GM19238 (cell line): Measurements from ENCODE around the gene CDC14A.

Source experiments
- DNase-seq: peaks from one replicate; pipeline ENCODE4 v3.0.0; 2011; ENCODE audit warnings: low spot score; ENCODE audit not compliant: insufficient read length

CDC14A gene

GRCh38 chr1:100443811-100444571 lies 91.7 kb downstream of the CDC14A start:
- DNase-seq: no peak

DNA sequence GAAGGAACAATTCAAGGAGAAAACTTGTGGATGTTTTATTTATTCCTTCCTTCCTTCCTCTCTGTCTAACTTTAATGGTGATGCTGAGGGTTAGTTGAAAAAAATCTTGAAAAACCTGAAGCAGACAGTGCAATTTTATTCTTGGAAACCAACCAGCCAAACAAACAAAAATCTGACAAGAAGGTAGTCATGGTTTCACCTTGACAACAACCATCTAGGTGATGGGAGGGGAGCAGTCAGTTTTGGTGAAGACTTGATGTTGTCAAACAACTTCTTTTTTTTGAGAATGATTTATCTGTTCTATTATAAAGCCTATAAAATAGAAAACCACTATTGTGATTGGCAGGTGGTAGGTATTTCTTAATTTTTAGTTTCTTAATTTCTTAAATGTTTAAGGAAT lies 93.3 kb downstream of the CDC14A start:
- DNase-seq: no peak

- no peak for DNase-seq
These were observed 96.1 kb downstream of the CDC14A start for GRCh38 chr1:100448366-100448765.

DNA sequence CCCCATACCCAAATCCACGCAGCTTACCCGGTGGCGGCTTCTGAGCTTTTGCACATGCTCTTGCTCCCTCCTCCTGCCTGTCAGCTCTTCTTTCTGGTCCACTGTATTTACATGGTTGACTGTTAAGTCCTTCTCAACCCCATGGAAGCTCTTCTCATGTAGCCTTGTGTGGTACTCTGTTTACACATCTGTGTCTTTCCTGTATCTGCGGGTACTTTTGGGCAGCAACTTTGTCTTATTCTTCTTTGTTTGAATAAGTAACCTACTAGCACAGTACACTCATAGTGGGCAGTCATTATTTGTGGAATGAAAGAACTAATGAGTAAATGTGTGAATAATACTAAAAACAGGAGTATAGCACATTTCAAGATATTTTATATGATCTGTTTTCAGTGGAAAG lies 97.2 kb downstream of the CDC14A start:
- no peak for DNase-seq

DNA sequence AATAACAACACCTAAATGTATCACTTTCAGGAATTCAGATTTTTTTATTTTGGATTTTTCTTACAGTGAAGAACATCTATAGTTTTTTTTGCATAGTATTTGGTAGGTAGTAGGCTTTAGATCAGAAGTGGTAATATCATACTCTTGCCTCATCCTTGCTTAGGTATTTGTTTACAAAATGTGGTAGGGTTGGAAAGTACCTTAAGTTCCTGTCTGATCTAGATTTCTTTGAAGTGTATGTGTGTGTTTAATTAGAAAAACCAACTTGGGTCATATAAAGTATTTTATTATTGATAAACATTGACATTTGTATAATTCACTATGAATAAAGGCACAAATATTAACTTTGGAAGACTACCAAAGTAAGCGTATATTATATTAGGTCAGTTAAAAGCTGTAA lies 100.3 kb downstream of the CDC14A start:
- DNase-seq: no peak

DNA sequence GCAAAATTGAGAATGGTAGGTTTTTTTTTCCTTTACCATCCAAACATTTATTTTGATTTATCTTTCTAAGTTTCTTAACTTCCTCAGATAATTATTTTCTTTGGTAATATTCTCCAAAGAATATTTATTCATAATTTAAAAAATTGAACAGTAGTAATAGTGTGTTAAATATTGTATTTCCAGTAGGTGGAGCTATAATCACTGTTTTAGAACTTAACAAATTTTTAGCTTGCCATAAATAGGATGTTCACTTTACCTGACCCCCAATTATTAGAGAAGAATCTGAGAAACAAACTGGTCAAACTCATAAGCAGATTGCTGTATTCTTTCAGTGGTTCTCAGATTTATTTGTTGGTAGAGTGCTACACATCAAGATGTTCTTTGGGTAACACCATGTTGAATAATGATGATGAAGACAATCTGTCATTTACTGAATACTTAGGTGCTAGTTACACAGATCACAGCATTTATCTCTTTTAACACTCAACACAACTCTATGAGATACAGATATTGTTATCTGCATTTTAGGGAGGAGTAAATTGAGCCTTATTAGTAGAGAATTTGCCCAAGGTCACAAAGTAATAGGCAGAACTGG lies 103.3 kb downstream of the CDC14A start:
- no peak for DNase-seq

GRCh38 chr1:100456880-100457279 lies 104.6 kb downstream of the CDC14A start:
- DNase-seq: no peak

DNA sequence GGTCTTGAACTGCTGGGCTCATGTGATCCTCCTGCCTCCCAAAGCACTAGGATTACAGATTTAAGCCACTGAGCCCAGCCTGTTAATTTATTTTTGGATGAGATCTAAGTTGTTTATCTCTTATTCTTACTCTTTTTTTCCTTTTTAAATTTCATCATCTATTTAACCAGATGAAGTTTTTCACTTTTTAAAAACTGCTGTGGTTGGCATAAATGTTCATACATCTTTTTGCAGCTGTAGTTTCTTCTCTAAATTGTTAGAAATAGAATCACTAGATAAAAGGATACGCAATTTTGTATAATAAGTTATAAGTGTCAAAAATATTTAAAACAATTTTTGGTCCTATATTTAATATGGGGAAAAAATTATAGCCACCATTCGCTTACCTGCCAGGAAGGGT lies 105.4 kb downstream of the CDC14A start:
- DNase-seq: no peak

DNA sequence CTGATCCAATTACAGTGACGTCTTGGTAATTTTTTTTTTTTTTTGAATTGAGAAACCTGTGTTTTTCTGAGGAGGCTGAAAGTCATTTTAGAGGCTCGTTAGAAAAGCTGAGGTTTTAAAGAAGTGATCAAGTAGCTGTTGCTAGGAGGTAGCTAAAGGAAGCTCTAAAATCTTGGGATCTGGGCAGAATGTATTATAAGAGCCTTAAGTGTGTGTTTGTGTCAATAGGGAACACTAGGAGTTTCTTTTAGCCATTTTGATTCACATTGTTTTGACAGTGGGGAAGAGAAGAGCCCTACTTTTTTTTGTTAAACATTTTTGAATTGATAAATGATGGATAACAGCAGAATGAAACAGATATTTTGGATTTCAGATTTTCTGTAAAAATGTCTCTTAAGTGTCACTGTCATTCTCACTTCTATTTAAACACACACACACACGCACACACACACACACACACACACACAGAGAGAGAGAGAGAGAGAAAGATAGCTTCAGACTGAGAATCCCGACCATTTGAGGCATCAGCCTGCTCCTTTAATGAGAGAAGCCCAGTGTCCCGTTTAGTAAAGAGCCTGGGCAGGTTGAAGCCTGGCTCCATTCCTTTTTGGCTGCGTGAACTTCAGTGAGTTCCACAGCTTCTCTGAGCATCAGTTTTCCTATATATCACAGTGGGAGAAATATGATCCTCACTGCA lies 106.5 kb downstream of the CDC14A start:
- DNase-seq: no peak

DNA sequence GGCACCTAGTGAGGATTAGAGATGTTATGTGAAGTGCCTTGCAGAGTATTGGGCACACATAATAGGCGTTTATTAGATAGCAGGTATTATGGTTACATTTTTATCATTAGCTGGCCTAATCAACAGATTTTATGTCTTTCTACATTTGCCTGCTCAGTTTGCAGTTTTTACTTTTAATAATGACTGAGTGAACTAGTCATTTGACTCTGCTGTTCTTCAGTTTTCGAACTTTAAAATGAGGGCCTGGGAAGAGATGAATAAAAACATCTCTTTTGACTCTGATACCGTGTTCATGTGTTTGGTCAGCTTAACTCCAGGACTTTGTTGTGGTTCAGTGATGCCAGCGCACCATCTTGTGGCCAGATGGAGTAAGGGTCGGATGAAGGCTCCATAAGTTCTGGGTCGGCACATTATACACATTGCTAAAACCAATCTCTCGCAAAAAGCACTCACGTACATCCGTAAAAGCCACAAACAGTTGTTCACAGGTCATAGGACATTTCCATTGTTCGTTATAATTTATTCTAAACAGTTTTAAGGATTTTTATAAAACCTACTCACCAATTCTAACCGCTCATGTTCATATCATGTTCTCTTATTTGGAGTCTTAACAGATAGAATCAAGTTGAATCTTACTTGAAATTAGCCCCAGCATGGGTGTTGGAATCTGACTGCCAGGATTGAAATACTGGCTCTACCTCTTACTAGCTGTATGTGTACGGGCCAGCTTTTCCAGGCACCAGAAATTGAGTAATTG lies 107.2 kb downstream of the CDC14A start:
- no peak for DNase-seq

DNA sequence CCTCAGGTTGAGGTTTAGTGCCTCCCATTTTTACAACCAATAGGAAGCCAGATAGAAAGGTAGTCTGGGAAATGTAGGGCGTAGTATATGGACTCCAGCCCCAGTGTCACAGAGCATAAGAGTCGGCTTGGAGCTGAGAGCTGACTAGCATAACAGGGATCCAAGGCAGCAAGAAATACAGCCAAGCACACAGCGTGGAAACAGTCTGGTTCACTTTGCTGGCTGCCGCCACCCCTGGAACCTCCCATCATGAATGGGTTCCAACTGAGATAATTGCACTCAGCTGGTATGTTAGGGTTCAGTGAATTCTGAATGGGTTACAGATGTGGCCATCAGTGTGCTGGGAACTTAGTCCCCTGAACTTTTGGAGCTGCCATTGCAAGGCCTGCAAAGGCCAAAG lies 108.9 kb downstream of the CDC14A start:
- DNase-seq: no peak

- no peak for DNase-seq
These were observed 110.2 kb downstream of the CDC14A start for GRCh38 chr1:100462326-100463025.

DNA sequence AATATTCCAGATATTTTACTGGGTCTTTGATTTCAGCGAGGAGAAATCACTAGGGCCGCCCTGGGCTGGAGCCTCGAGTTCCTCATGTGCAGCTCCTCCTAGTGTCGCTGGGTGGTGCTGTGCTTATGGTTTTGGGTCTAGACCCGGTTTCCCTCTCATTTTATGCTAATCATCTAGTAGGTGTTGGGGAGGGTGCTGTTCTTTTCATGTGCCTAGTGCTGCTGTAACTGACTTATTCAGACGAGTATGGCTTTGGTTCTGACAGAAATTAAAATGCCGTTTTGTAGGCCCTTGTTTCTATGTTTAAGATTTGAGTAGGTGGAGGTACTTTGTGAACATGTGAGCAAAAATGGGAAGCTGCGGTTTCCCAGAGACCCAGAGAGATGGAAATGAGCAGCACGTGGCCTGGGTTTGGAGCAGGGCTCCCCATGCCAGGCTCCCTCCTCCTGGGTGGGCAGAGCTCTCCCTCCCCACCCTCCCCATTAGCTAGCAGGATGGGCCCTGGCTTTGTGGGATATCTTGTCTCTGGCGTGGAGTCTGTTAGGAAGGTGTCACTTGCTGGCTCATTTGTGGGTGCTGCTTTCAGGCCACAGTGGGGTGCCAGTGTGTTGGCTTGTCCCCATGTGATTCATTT lies 111.6 kb downstream of the CDC14A start:
- no peak for DNase-seq

- no peak for DNase-seq
These were observed 117.3 kb downstream of the CDC14A start for GRCh38 chr1:100469578-100469977.

GRCh38 chr1:100474834-100475233 lies 122.5 kb downstream of the CDC14A start:
- no peak for DNase-seq

DNA sequence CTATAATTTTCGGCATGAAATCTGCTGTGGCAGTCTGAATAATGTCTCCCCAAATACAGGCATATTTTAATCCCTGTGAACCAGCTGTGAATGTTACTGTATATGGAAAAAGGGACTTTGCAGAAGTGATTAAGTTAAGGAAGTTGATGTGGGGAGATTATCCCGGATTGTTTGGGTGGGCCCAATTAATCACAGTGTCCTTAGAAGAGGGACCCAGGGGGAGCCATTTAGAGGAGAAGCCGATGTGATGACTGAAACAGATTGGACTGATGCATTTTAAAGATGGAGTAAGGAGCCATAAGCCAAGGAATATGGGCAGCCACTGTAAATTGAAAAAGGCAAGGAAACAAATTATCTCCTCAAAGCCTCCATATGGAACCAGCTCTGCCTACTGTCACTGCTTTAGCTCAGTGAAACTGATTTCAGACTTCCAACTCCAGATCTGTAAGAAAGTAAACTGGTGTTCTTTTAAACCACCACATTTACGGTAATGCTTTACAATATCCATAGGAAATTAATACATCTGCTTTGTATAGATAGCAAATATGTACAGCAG lies 124.5 kb downstream of the CDC14A start:
- DNase-seq: no peak

- no peak for DNase-seq
These were observed 126.5 kb downstream of the CDC14A start for GRCh38 chr1:100478816-100479215.

DNA sequence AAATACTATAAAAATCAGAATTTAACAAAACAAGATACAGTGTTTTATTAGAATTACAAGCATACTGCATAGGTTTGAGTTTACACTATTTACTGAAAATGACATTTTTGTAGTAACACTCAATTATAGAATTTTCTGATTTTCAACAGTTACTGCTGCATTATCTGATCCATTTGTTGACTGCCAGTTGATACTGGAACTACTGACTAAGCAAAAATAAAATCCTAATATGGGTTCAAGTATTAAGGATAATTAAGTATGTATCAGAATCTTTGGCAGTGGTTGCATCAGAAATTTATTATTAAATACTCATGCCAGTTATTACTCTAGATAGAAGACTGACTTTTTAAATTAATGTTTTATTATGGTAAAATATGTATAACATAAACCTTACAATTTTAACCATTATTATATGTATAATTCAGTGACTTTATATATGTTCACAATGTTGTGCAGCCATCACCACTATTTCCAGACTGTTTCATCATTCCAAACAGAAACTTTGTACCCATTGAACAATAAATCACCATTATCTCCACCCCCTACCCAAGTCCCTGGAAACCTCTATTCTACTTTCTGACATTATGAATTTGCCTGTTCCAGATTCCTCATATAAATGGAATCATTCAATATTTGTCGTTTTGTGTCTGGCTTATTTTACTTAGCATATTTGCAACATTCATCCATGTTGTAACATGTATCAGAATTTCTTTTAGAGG lies 127.5 kb downstream of the CDC14A start:
- DNase-seq: no peak

DNA sequence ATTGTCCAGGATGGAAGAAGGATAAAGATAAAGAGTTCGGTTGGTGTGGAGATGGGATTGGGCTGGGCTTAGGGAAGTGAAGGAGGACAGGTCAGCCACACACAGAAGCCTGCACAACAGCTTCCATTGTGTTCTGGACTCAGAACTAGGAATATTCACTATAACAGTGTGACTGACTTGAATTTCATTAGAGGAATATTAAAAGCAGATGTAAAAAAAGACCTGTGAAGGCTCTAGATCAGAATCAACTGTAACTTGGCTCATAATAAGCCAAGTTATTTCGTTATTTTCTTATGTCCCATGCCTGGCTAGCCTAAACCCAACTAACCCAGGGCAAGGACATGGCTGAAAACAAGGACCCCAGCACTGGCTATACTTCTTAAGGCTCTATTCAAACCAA lies 129.0 kb downstream of the CDC14A start:
- DNase-seq: no peak

DNA sequence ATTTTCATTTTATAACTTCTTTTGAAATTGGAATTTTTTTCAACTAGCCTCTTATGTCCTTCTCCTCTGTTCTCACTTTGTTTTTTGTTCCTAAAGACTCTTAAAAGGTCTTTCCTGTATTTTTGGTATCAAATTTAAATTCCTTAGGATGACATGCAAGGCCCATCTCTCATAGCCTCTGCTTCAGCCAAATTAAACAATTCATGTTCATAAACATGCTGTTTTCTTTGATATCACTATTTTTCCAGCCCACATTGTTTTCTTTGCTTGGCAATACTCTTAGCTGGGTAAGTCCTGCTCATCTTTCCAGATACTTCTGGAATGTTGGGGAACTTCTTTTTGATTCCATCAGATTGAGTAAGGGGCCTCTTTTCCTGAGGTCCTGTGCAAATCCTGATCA lies 129.9 kb downstream of the CDC14A start:
- no peak for DNase-seq
